Activated CD4-positive, alpha-beta T cell treated with anti-CD3 and anti-CD28 coated beads, Interleukin-2, Interleukin-4, amounts not matched to agents 100 ng/mL and 50 ng/mL, durations not matched to agents 16 hours and 8 hours (primary cell): ENCODE measurements around the gene AGT.
A peak's percentile ranks its signal among the peaks of the same experiment; 100 is the strongest.
"Not testable (repeated sequence)": the region's sequence is repeated elsewhere in the genome, so short reads cannot be mapped to it uniquely, and the experiment has no call there.

ENCODE experiments used
- DNase-seq: peaks from one replicate; pipeline ENCODE4 v3.0.0-alpha.2; 2020; ENCODE audit warnings: low spot score

The AGT gene

DNA sequence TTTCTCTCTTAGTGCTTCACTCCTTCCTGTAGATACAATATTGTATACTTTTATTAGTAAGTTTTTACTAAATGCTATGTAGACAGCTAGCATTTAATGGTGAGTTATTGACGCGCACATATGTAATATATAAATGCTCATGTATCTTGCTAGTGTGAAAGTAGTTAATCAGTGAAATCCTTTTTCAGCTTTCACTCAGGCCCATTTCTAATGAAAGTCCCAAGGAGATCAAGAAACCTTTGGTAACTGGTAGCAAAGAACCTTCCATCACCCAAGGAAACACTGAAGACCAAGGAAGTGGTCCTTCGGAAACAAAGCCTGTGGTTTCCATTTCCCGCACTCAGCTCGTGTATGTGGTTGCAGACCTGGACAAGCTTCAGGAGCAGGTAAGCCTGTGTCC, 27.2 kb downstream of the AGT start:
- no peak for DNase-seq

GRCh38 chr1:230684998-230685397, 28.9 kb downstream of the AGT start:
- DNase-seq: no peak

GRCh38 chr1:230684146-230684545, 29.8 kb downstream of the AGT start:
- no peak for DNase-seq

DNA sequence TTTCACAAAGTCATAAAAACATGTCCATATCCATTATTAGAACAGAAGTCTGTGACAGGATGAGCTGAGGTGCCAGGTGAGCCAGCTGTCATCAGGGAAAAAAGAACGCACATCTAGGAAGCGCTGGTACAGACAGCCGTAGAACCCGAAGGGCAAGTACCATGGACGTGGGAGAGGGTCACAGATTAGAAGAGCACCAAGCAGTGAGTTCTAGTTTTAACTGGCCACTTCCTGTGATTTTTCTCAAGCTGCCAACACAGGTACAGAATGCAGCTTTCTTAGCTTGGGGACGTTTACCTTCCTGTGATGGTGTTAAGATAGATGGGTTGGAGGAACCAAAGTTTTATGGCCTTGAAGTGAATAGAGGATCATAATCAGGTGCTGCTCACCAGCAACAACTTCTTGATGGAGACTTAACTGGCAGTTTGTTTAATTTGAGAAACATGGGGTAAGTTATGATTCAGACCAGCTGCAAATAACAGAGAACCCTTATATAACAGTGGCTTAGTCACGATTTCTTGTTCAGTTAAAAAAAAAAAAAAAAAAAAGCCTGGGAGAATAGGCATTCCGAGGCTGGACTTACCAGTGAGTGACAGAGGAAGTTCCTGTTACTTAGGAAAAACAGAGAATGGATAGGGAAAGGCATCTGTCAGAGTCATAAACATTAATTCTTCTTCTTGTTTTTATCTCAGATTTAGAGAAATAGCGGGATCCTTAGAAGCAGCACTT, 30.9 kb downstream of the AGT start:
- DNase-seq: no peak

DNA sequence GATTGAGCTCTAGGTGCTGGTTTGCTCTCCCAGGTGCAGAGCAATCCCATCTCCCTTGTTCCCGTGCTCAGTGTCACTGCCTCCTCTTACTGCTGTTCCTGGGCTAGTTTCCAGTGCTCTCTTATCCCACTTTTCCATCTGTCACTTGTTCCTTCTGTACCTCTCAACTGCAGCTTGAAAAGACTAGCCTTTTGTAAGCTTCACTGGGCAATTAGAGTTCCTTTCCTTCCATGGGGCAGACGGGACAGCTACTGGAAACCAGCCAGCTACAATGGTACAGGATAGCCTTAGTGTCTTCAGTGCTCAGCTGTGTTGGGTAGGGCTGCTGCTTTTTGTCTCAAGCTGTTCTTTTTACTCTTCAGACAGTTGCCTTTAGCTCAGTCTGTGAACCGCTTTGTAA, 31.6 kb downstream of the AGT start:
- DNase-seq: no peak

GRCh38 chr1:230681599-230681998, 32.3 kb downstream of the AGT start:
- DNase-seq: peak; percentile 3

DNA sequence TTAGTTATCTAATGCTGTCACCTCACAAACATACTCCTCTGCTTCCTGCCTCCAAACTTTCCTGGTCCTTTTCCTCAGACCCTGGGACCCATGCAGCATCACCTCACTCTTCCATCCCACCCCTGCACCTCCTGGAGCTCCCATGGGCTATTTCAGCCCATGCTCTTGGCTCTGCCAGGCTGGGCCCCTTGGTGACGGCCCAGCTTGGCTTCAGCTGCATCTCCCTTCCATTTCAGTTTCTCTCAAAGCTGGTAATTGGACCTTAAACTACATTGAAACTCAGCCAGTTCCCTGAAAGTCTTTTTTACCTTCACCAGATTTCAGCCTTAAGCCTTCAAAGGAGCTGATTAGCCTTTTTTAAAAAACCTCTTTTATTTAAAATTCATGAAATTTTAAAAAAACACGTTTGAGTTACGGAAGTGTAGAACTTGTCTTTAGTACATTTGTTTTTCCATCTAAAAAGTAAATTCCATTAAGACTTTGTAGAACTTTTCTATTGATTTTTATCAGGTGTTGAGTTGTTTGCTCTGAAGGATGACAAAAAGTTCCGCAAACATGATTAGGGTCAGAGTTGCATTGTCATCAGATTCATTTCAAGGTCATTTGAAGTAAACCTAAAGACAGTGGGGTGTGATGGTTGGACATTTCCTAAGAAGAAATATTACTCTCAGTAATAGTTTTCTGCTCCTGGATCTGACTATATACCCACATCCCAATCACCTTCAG, 33.5 kb downstream of the AGT start:
- DNase-seq: no peak

GRCh38 chr1:230679825-230680224, 34.1 kb downstream of the AGT start:
- DNase-seq: no peak

- DNase-seq: no peak
These were observed 34.7 kb downstream of the AGT start for GRCh38 chr1:230679192-230679591.

- no peak for DNase-seq
These were observed 36.7 kb downstream of the AGT start for GRCh38 chr1:230677200-230677599.

DNA sequence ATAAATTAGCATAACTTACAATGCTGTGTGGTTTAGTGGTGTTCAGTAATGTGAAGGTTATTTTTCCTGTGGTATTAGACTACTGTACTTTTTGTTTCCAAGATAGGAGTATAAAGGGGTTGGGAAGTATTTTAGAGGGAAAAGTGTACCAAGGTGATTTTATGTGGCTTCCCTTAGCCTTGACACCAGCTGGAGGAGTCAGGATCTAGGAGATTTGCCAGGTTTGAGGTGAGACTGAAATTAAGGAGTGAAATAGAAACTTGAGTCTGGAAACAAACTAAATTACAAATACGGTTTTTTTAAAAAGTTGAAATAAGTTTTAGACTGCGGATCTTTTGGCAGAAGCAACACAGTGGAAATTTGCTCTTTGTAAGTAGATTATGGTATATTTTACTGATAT, 39.3 kb downstream of the AGT start:
- DNase-seq: no peak

DNA sequence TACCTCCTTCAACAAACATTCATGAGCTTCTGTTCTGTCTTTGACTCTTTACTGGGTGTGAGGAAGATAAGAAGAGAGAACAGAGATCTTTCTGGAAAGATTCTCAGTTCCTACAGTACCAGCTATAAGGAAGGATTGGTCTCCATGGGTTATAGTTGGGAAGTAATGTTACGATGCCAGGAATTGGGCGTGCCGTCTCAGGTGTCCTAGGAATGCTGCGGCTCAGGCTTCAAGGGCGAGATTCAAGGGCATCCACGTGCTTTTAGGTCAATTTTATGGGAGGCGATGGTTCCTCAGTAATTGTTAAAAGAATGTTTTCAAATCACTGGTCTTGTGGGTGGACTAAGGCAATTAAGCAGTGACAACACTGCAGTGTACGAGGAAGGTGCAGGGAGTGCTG, 44.4 kb downstream of the AGT start:
- no peak for DNase-seq

DNA sequence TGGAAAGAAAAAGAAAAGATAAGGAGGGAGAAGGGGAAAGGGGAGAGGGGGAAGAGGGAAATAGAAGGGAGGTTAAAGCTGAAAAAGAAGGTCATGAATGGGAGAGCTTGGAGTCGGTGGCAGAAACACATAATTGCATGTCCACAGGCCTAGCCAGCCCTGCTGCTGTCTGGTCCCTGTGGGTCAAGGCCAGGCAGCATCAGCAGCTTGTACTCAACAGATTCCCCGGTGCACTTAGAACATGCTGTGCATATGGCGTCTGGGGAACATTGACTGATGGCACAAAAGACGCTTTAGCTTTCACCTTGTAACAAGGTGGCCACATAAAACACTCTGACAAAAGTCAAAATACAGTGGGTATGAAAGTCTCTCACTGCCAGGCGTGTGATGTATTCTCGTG, 45.7 kb downstream of the AGT start:
- DNase-seq: no peak

GRCh38 chr1:230661976-230662375, 51.9 kb downstream of the AGT start:
- DNase-seq: no peak

- no peak for DNase-seq
These were observed 55.2 kb downstream of the AGT start for GRCh38 chr1:230658691-230659090.

GRCh38 chr1:230658103-230658502, 55.8 kb downstream of the AGT start:
- not testable (repeated sequence) for DNase-seq

DNA sequence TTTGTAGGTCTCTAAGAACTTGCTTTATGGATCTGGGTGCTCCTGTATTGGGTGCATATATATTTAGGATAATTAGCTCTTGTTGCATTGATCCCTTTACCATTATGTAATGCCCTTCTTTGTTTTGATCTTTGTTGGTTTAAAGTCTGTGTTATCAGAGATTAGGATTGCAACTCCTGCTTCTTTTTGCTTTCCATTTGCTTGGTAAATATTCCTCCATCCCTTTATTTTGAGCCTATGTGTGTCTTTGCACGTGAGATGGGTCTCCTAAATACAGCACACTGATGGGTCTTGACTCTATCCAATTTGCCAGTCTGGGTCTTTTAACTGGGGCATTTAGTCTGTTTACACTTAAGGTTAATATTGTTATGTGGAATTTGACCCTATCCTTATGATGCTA, 57.2 kb downstream of the AGT start:
- DNase-seq: not testable (repeated sequence)
